GM19397 (cell line): ENCODE results near the gene SUPT4H1.

ENCODE experiments used
- ATAC-seq: cut with Tn5 transposase; IDR thresholded peaks from one replicate; pipeline ENCODE4 v1.9.1; 2021; ENCODE audit warnings: mild to moderate bottlenecking, moderate library complexity; ENCODE audit not compliant: unreplicated experiment

Gene SUPT4H1

GRCh38 chr17:58320163-58320558, 31.8 kb downstream of the SUPT4H1 start:
- no peak for ATAC-seq

- ATAC-seq: no peak
These were observed 32.5 kb downstream of the SUPT4H1 start for GRCh38 chr17:58319173-58320162.

GRCh38 chr17:58318627-58319172, 33.3 kb downstream of the SUPT4H1 start:
- ATAC-seq: no peak

- no peak for ATAC-seq
These were observed 33.9 kb downstream of the SUPT4H1 start for GRCh38 chr17:58318065-58318481.

GRCh38 chr17:58317421-58318064, 34.5 kb downstream of the SUPT4H1 start:
- ATAC-seq: no peak

GRCh38 chr17:58316260-58316960, 35.6 kb downstream of the SUPT4H1 start:
- ATAC-seq: no peak

- ATAC-seq: no peak
These were observed 36.3 kb downstream of the SUPT4H1 start for GRCh38 chr17:58315750-58316149.

GRCh38 chr17:58315281-58315711, 36.7 kb downstream of the SUPT4H1 start:
- ATAC-seq: no peak

GRCh38 chr17:58314706-58315015, 37.3 kb downstream of the SUPT4H1 start:
- ATAC-seq: no peak

GRCh38 chr17:58313815-58314705, 37.9 kb downstream of the SUPT4H1 start:
- no peak for ATAC-seq

- ATAC-seq: no peak
These were observed 39.2 kb downstream of the SUPT4H1 start for GRCh38 chr17:58312829-58313228.

- ATAC-seq: no peak
These were observed 39.9 kb downstream of the SUPT4H1 start for GRCh38 chr17:58312021-58312630.

GRCh38 chr17:58311429-58311894, 40.5 kb downstream of the SUPT4H1 start:
- no peak for ATAC-seq

GRCh38 chr17:58310511-58311428, 41.2 kb downstream of the SUPT4H1 start:
- ATAC-seq: no peak

- no peak for ATAC-seq
These were observed 42.1 kb downstream of the SUPT4H1 start for GRCh38 chr17:58309918-58310259.

GRCh38 chr17:58308985-58309917, 42.8 kb downstream of the SUPT4H1 start:
- ATAC-seq: no peak

- no peak for ATAC-seq
These were observed 43.6 kb downstream of the SUPT4H1 start for GRCh38 chr17:58308173-58308984.
